Glomerular endothelial cell (primary cell): ENCODE results near the gene SMC1B. TPM values are rescaled to one million over a fixed set of nuclear protein-coding genes. Genes with fewer than 3 reads are reported as not detected.
A peak's percentile ranks its signal among the peaks of the same experiment; 100 is the strongest.
"Not testable (repeated sequence)": the region's sequence is repeated elsewhere in the genome, so short reads cannot be mapped to it uniquely, and the experiment has no call there.

Source experiments
- DNase-seq: peaks from one replicate; pipeline ENCODE4 v3.0.0-alpha.2; 2011; ENCODE audit warnings: low read depth, low spot score; ENCODE audit errors: extremely low read depth
- total RNA-seq: library from RNA; depleted of rRNA; stranded (reverse); fragments of >200 nt; gene quantifications from 2 replicates; pipeline ENCODE4 v1.2.3, GENCODE V29; 2015

SMC1B gene
- total RNA-seq, 1 donor from 2014 or later = not detected

GRCh38 chr22:45351956-45352355 is 61.4 kb downstream of the SMC1B start:
- DNase-seq = no peak

- no peak for DNase-seq
These were observed 63.5 kb downstream of the SMC1B start for GRCh38 chr22:45349916-45350315.

- no peak for DNase-seq
These were observed 69.1 kb downstream of the SMC1B start for GRCh38 chr22:45344334-45344733.

GRCh38 chr22:45343143-45343542 is 70.3 kb downstream of the SMC1B start:
- DNase-seq = no peak

- no peak for DNase-seq
These were observed 71.9 kb downstream of the SMC1B start for GRCh38 chr22:45341498-45341897.

GRCh38 chr22:45340323-45340722 is 73.1 kb downstream of the SMC1B start:
- no peak for DNase-seq

GRCh38 chr22:45338795-45339194 is 74.6 kb downstream of the SMC1B start:
- DNase-seq = no peak

- DNase-seq = no peak
These were observed 75.9 kb downstream of the SMC1B start for GRCh38 chr22:45337536-45337935.

- peak; percentile 77 for DNase-seq
These were observed 76.4 kb downstream of the SMC1B start for GRCh38 chr22:45336971-45337431.

GRCh38 chr22:45335854-45336522 is 77.4 kb downstream of the SMC1B start:
- no peak for DNase-seq

- no peak for DNase-seq
These were observed 78.2 kb downstream of the SMC1B start for GRCh38 chr22:45335021-45335818.

GRCh38 chr22:45334528-45334927 is 78.9 kb downstream of the SMC1B start:
- DNase-seq = no peak

GRCh38 chr22:45334068-45334467 is 79.3 kb downstream of the SMC1B start:
- DNase-seq = no peak

- no peak for DNase-seq
These were observed 81.4 kb downstream of the SMC1B start for GRCh38 chr22:45332001-45332400.

GRCh38 chr22:45331486-45331885 is 81.9 kb downstream of the SMC1B start:
- no peak for DNase-seq

- DNase-seq = no peak
These were observed 82.9 kb downstream of the SMC1B start for GRCh38 chr22:45330548-45330947.

- DNase-seq = no peak
These were observed 83.9 kb downstream of the SMC1B start for GRCh38 chr22:45329530-45329936.

GRCh38 chr22:45328822-45329529 is 84.4 kb downstream of the SMC1B start:
- DNase-seq = no peak

- not testable (repeated sequence) for DNase-seq
These were observed 85.1 kb downstream of the SMC1B start for GRCh38 chr22:45328261-45328660.

GRCh38 chr22:45324311-45324711 is 89.1 kb downstream of the SMC1B start:
- no peak for DNase-seq

GRCh38 chr22:45323695-45324094 is 89.7 kb downstream of the SMC1B start:
- DNase-seq = no peak
